SK-N-SH (cell line): ENCODE data around the gene OR4M1. TPM values are rescaled to one million over a fixed set of nuclear protein-coding genes. Genes with fewer than 3 reads are reported as not detected.
"Not testable (repeated sequence)": the region's sequence is repeated elsewhere in the genome, so short reads cannot be mapped to it uniquely, and the experiment has no call there.

Experiments
- CTCF ChIA-PET: fragments of 300-600, 350-600 bp; formaldehyde crosslinking; extraction: SDS; loops from one replicate; lab custom pipeline; 2021; lab: Yijun Ruan, JAX
- POLR2A ChIA-PET: fragments of 350-600 bp; sonication (Branson Sonifier 250); formaldehyde crosslinking; extraction: SDS; loops from one replicate; lab custom pipeline; 2020; ENCODE audit warnings: antibody characterized with exemption, inconsistent platforms; lab: Yijun Ruan, JAX
- DNase-seq: peaks from one replicate; pipeline ENCODE4 v3.0.0; 2012
- H2AFZ ChIP-seq: fragments of 200-600 bp; sonication (generic); 2 replicates; pipeline ENCODE4 v1.8.1; 2016; ENCODE audit warnings: antibody characterized with exemption, mild to moderate bottlenecking, low read depth
- H3F3A ChIP-seq: fragments of 200-600 bp; sonication (generic); replicated peaks from 2 replicates; pipeline ENCODE3; 2016; ENCODE audit warnings: antibody characterized with exemption, mild to moderate bottlenecking; ENCODE audit not compliant: insufficient read depth
- H3K27ac ChIP-seq, 2 experiments: fragments of 200-500 bp in 1 of 2; fragments of 200-600 bp in 1 of 2; sonication (Bioruptor generic) in 1 of 2; sonication (generic), shearing (Covaris generic) in 1 of 2; 2 replicates each; pipeline versions ENCODE4 v1.5.1 to v1.6.1; 2014 to 2016; ENCODE audit warnings: low read depth in 2 of 2, inconsistent platforms in 1 of 2, low read length in 1 of 2, mild to moderate bottlenecking in 1 of 2, mixed read lengths in 1 of 2
- H3K27me3 ChIP-seq: fragments of 200-600 bp; sonication (generic), shearing (Covaris generic); 2 replicates; pipeline ENCODE4 v1.6.1; 2016; ENCODE audit warnings: mixed run types; ENCODE audit not compliant: insufficient read depth
- H3K36me3 ChIP-seq, 2 experiments: fragments of 200-500 bp in 1 of 2; fragments of 200-600 bp in 1 of 2; sonication (Bioruptor generic) in 1 of 2; sonication (generic) in 1 of 2; replicated peaks in 1 of 2; 2 replicates each; pipeline versions ENCODE3 to v1.5.1; 2014 to 2016; ENCODE audit warnings: low read length in 1 of 2, mild to moderate bottlenecking in 1 of 2; ENCODE audit not compliant: insufficient read depth in 2 of 2, control insufficient read depth in 1 of 2
- H3K4me1 ChIP-seq, 2 experiments: fragments of 200-500 bp in 1 of 2; fragments of 200-600 bp in 1 of 2; sonication (Bioruptor generic) in 1 of 2; sonication (generic), shearing (Covaris generic) in 1 of 2; 2 replicates each; pipeline versions ENCODE4 v1.5.1 to v1.6.1; 2014 to 2016; ENCODE audit warnings: low read depth in 1 of 2, low read length in 1 of 2, mixed run types in 1 of 2; ENCODE audit not compliant: insufficient read depth in 2 of 2, control insufficient read depth in 1 of 2
- H3K4me2 ChIP-seq: fragments of 200-600 bp; sonication (generic), shearing (Covaris generic); 2 replicates; pipeline ENCODE4 v1.6.1; 2017; ENCODE audit warnings: mixed run types
- H3K4me3 ChIP-seq, 2 experiments: fragments of 200-500 bp in 1 of 2; fragments of 200-600 bp in 1 of 2; sonication (Bioruptor generic) in 1 of 2; sonication (generic), shearing (Covaris generic) in 1 of 2; 2 replicates each; pipeline versions ENCODE4 v1.5.1 to v1.8.1; 2014 to 2016; ENCODE audit warnings: low read depth in 2 of 2, inconsistent platforms in 1 of 2, low read length in 1 of 2, mild to moderate bottlenecking in 1 of 2, mixed read lengths in 1 of 2, moderate library complexity in 1 of 2
- H3K79me2 ChIP-seq: fragments of 200-600 bp; sonication (generic); 2 replicates; pipeline ENCODE4 v1.8.1; 2017; ENCODE audit warnings: mild to moderate bottlenecking; ENCODE audit not compliant: insufficient read depth
- H3K9ac ChIP-seq: fragments of 200-600 bp; sonication (generic); 2 replicates; pipeline ENCODE4 v1.6.1; 2017; ENCODE audit warnings: mixed run types
- H3K9me2 ChIP-seq: fragments of 200-600 bp; sonication (generic); 2 replicates; pipeline ENCODE4 v1.6.1; 2017; ENCODE audit warnings: mixed run types
- H3K9me3 ChIP-seq: fragments of 200-600 bp; sonication (generic); 2 replicates; pipeline ENCODE4 v1.6.1; 2017; ENCODE audit warnings: mixed run types, mild to moderate bottlenecking, moderate library complexity
- H4K20me1 ChIP-seq: fragments of 200-600 bp; sonication (generic); 2 replicates; pipeline ENCODE4 v1.6.1; 2017; ENCODE audit warnings: mild to moderate bottlenecking, mixed run types; ENCODE audit not compliant: insufficient read depth
- FOSL2 ChIP-seq: IDR thresholded peaks from 2 replicates; pipeline ENCODE4 v1.4.0; 2012; ENCODE audit warnings: low read depth, mild to moderate bottlenecking, moderate library complexity, borderline replicate concordance
- MXI1 ChIP-seq: IDR thresholded peaks from 2 replicates; pipeline ENCODE4 v1.6.1; 2012; ENCODE audit warnings: mild to moderate bottlenecking, low read depth, low read length, improper control_type of control experiment
- RAD21 ChIP-seq: IDR thresholded peaks from 2 replicates; pipeline ENCODE4 v1.6.1; 2012; ENCODE audit warnings: mild to moderate bottlenecking, low read length
- RXRA ChIP-seq: IDR thresholded peaks from 2 replicates; pipeline ENCODE4 v1.4.0; 2012; ENCODE audit warnings: low read depth, mild to moderate bottlenecking, borderline replicate concordance
- WGBS: methylation state at CpG from one replicate; pipeline ENCODE4 v1.1.6; 2017; ENCODE audit warnings: low lambda C conversion rate; 5-methylcytosine and 5-hydroxymethylcytosine counted together
- polyA plus RNA-seq, 3 experiments: library from polyadenylated mRNA; depleted of rRNA; stranded (reverse); fragments of >200 nt; gene quantifications; 2 replicates each; pipeline ENCODE4 v1.2.3, GENCODE V29; 2012

The OR4M1 gene
- polyA plus RNA-seq, 1 of the 3 experiments (the other 2 are of a cell fraction): not detected

DNA sequence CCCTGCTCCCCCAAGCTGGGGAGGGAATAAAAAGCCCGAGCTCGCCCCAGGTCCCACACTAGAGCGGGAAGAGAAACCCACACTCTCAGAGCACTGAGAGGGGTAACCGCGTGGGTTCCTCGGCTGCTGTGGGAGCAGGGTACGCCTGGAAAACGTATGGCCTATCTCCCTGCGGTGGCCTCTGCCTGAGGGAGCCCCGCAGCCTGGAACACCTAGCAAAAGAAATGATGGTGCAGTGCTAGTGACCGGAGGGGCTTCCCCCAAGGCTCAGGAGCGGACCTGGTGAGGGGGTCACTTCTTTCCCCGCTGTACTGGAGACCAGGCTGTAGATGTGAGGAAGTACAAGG is 27.8 kb downstream of the OR4M1 start:
- Histone ChIP-seq H3K9me3 (no peaks in the 10 kb centered on the region), H3K27me3 (no peaks in the 10 kb centered on the region), H3K4me1 (no peaks in the 10 kb centered on the region), H4K20me1 (no peaks in the 10 kb centered on the region), H3K4me2 (no peak overlapping the region), H3F3A (no peaks in the 10 kb centered on the region), H3K27ac (no peak overlapping the region), H3K36me3 (no peaks in the 10 kb centered on the region), H2AFZ (no peak overlapping the region), H3K9ac (no peak overlapping the region), H3K9me2 (no peaks in the 10 kb centered on the region), H3K4me3 (no peak overlapping the region), H3K79me2 (no peaks in the 10 kb centered on the region)
- no peak for DNase-seq
- TF ChIP-seq RAD21: no peak
- no peak for TF ChIP-seq RXRA
- no peak for TF ChIP-seq MXI1
- TF ChIP-seq FOSL2: no peak
- ChIA-PET CTCF (no interaction called here), POLR2A (no interaction called here)
- 21% methylated on average over 13 of the region's 13 CpGs for WGBS

DNA sequence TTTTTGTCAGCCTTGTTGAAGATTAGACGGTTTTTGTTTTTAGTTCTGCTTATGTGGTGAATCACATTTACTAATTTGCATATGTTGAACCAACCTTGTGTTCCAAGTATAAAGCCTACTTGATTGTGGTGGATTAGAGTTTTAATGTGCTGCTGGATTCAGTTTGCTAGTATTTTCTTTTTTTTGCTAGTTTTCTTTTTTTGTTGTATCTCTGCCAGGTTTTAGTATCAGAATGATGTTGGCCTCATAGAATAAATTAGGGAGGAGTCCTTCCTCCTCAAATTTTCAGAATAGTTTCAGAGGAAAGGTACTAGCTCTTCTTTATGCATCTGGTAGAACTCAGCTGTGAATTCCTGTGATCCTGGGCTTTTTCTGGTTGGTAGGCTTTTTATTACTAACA is 30.2 kb downstream of the OR4M1 start, which contains the start of gene OR4N2:
TSS of gene OR4N2 (plus strand) at position 301 of the 400 bp plus-strand sequence. CDS start 23,679 bp downstream, outside the sequence.
- H3F3A ChIP-seq, H4K20me1 ChIP-seq, H3K79me2 ChIP-seq, H3K27me3 ChIP-seq, H3K4me3 ChIP-seq, DNase-seq, POLR2A ChIA-PET, H3K4me2 ChIP-seq, H3K27ac ChIP-seq, H3K9me3 ChIP-seq, H2AFZ ChIP-seq, H3K4me1 ChIP-seq, H3K9me2 ChIP-seq, CTCF ChIA-PET, H3K36me3 ChIP-seq, H3K9ac ChIP-seq: not testable (repeated sequence)
- WGBS: 8% methylated on average over 1 of the region's 1 CpG

DNA sequence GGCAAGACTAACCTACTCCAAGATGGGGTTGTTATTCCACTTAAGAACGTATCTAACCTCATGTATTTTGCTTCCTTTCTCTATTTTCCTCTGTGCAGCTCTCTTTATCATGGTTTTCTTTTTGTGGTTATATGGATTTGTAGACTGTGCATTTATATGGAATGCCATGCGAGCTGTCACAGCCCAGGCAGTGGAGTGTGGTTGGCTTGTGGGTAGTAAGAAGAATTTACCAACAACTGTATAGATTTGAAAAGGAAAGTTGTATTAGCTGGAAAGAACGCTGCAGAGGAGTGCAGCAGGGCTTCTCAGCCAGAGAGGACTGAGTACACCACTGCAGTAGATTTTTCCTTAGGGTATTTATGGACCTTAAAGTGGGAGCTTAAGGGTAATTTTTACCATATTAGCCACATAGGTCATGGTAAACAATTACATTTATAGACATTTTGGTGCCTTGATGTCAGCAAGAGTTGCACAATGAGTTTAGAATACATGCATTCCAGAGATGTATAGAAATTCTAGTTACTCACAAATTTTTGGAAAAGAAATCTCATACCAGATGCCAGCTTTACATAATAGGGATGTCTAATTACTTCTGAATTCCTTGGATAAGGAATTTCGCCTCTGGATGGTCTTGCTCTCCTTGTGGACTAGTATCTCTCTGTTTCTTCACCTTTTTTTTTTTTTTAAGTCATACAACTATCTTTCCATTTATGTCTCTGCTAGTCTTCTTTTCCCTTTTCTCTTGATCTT is 40.0 kb downstream of the OR4M1 start:
- POLR2A ChIA-PET, H3F3A ChIP-seq, H3K9me2 ChIP-seq, H2AFZ ChIP-seq, H3K79me2 ChIP-seq, H3K4me3 ChIP-seq, H4K20me1 ChIP-seq, H3K4me1 ChIP-seq, H3K27ac ChIP-seq, H3K9me3 ChIP-seq, H3K9ac ChIP-seq, H3K27me3 ChIP-seq, H3K4me2 ChIP-seq, H3K36me3 ChIP-seq, DNase-seq, CTCF ChIA-PET: not testable (repeated sequence)
- 1% methylated on average over 4 of the region's 4 CpGs for WGBS

DNA sequence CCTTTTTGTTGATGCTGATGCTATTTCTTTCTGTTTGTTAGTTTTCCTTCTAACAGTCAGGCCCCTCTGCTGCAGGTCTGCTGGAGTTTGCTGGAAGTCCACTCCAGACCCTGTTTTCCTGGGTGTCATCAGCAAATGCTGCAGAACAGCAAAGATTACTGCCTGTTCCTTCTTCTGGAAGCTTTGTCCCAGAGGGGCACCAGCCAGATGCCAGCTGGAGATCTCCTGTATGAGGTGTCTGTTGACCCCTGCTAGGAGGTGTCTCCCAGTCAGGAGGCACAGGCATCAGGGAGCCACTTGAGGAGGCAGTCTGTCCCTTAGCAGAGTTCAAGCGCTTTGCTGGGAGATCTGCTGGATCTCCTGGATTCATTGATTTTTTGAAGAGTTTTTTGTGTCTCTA is 46.6 kb downstream of the OR4M1 start:
- POLR2A ChIA-PET, H3K27me3 ChIP-seq, H3K79me2 ChIP-seq, CTCF ChIA-PET, H3K9ac ChIP-seq, DNase-seq, H3K36me3 ChIP-seq, H3K9me3 ChIP-seq, H3F3A ChIP-seq, H3K4me3 ChIP-seq, H3K4me2 ChIP-seq, H3K27ac ChIP-seq, H4K20me1 ChIP-seq, H3K9me2 ChIP-seq, H3K4me1 ChIP-seq, H2AFZ ChIP-seq: not testable (repeated sequence)
- WGBS: 11% methylated on average over 1 of the region's 1 CpG

DNA sequence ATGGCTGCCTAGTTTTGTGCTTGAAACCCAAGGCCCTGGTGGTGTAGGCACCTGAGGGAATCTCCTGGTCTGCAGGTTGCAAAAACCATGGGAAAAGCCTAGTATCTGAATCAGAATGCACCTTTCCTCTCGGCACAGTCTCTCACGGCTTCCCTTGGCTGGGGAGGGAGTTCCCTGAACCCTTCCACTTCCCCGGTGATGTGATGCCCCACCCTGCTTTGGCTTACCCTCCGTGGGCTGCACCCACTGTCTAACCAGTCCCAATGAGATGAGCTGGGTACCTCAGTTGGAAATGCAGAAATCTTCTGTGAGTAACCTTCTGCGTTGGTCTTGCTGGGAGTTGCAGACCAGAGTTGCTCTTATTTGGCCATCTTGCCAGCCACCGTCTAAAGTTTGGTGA is 47.7 kb downstream of the OR4M1 start:
- H3K9me2 ChIP-seq, H2AFZ ChIP-seq, POLR2A ChIA-PET, H4K20me1 ChIP-seq, DNase-seq, H3K4me3 ChIP-seq, H3K27ac ChIP-seq, H3K9me3 ChIP-seq, H3K79me2 ChIP-seq, H3F3A ChIP-seq, H3K4me1 ChIP-seq, H3K36me3 ChIP-seq, CTCF ChIA-PET, H3K27me3 ChIP-seq, H3K4me2 ChIP-seq, H3K9ac ChIP-seq: not testable (repeated sequence)
- 7% methylated on average over 6 of the region's 6 CpGs for WGBS
